Vagina (tissue), 2 donors: ENCODE data around the gene FOXR1.

Source experiments
- POLR2AphosphoS5 ChIP-seq, 2 donors: sonication (generic); formaldehyde crosslinking; IDR thresholded peaks; one replicate each; pipeline ENCODE4 v1.9.0; 2017; ENCODE audit warnings: antibody characterized with exemption in 2 of 2, mild to moderate bottlenecking in 2 of 2, low read depth in 1 of 2; ENCODE audit not compliant: insufficient read depth in 1 of 2
- TF ChIP-seq, protein P1 (sequence below), 3 experiments: fragments of 450-650 bp in 2 of 3; fragments of 200-600 bp in 1 of 3; sonication (generic) in 1 of 3; IDR thresholded peaks; one replicate each; pipeline ENCODE4 v1.5.1; 2017 to 2019; ENCODE audit warnings: antibody characterized with exemption in 3 of 3, mild to moderate bottlenecking in 2 of 3, moderate library complexity in 2 of 3

- TF ChIP-seq, protein P1, sequence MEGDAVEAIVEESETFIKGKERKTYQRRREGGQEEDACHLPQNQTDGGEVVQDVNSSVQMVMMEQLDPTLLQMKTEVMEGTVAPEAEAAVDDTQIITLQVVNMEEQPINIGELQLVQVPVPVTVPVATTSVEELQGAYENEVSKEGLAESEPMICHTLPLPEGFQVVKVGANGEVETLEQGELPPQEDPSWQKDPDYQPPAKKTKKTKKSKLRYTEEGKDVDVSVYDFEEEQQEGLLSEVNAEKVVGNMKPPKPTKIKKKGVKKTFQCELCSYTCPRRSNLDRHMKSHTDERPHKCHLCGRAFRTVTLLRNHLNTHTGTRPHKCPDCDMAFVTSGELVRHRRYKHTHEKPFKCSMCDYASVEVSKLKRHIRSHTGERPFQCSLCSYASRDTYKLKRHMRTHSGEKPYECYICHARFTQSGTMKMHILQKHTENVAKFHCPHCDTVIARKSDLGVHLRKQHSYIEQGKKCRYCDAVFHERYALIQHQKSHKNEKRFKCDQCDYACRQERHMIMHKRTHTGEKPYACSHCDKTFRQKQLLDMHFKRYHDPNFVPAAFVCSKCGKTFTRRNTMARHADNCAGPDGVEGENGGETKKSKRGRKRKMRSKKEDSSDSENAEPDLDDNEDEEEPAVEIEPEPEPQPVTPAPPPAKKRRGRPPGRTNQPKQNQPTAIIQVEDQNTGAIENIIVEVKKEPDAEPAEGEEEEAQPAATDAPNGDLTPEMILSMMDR (IDR thresholded peaks at IDR 0.05): no peak
- TF ChIP-seq POLR2AphosphoS5 (IDR thresholded peaks at IDR 0.05; ENCODE audit: insufficient read depth in 1 of 2, low read depth in 1 of 2): no peak
These were observed 44.9 kb downstream of the FOXR1 start for GRCh38 chr11:119016216-119017009.
